HL-60 (cell line): ENCODE results near the gene TREM2.
A peak's percentile ranks its signal among the peaks of the same experiment; 100 is the strongest.

Source experiments
- DNase-seq, 2 experiments: peaks; one replicate each; pipeline ENCODE4 v3.0.0-alpha.2; 2010 to 2020; ENCODE audit warnings: low read depth in 1 of 2, low spot score in 1 of 2
- H3K27ac ChIP-seq: fragments of 250-450 bp; sonication (Bioruptor Pico); replicated peaks from 2 replicates; pipeline ENCODE4 v1.5.1; 2020; ENCODE audit warnings: mild to moderate bottlenecking, moderate library complexity
- H3K27me3 ChIP-seq: fragments of 250-450 bp; sonication (Bioruptor Pico); 2 replicates; pipeline ENCODE4 v1.5.1; 2021; ENCODE audit warnings: mild to moderate bottlenecking, moderate library complexity; ENCODE audit not compliant: insufficient read depth, poor library complexity, severe bottlenecking
- H3K4me3 ChIP-seq: replicated peaks from 2 replicates; pipeline ENCODE4 v1.5.1; 2011; ENCODE audit warnings: mild to moderate bottlenecking, control low read depth, low read length; ENCODE audit not compliant: insufficient read depth
- GABPA ChIP-seq: IDR thresholded peaks from 2 replicates; pipeline ENCODE4 v1.6.1; 2012; ENCODE audit warnings: low read depth
- POLR2AphosphoS5 ChIP-seq: IDR thresholded peaks from 2 replicates; pipeline ENCODE4 v1.6.1; 2012; ENCODE audit warnings: low read depth
- SPI1 ChIP-seq: IDR thresholded peaks from 2 replicates; pipeline ENCODE4 v1.6.1; 2012; ENCODE audit warnings: low read depth, mild to moderate bottlenecking, borderline replicate concordance
- TF ChIP-seq, protein P1 (sequence below): IDR thresholded peaks from one replicate; pipeline ENCODE4 v1.5.1; 2011; ENCODE audit warnings: low read length, control low read depth, inconsistent platforms; ENCODE audit not compliant: insufficient read depth
- TF ChIP-seq, protein P2 (sequence below): IDR thresholded peaks from 2 replicates; pipeline ENCODE4 v1.6.1; 2012; ENCODE audit warnings: low read depth; ENCODE audit not compliant: insufficient replicate concordance

Gene TREM2

DNA sequence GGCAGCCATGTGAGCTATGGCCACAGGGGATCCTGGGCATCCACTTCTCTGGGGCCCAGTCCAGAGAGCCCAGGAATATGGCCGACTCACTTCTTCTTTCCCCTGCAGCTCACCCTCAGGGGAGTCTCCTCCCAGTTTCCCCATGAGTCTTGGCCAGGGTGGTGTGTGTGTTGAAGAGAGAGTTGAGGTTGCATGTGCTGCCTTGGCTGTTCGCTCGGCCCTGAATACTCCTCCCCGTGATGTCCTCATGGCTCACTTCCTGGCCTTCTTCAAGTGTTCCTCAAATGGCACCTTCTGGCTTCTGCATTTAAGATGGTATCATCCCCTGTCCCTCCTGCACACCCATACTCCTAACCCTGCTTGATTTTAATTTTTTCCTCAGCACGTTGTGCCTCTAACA, 5.6 kb downstream of the TREM2 start:
- peak; percentile 21 to 89 for DNase-seq
- TF ChIP-seq, protein P1, sequence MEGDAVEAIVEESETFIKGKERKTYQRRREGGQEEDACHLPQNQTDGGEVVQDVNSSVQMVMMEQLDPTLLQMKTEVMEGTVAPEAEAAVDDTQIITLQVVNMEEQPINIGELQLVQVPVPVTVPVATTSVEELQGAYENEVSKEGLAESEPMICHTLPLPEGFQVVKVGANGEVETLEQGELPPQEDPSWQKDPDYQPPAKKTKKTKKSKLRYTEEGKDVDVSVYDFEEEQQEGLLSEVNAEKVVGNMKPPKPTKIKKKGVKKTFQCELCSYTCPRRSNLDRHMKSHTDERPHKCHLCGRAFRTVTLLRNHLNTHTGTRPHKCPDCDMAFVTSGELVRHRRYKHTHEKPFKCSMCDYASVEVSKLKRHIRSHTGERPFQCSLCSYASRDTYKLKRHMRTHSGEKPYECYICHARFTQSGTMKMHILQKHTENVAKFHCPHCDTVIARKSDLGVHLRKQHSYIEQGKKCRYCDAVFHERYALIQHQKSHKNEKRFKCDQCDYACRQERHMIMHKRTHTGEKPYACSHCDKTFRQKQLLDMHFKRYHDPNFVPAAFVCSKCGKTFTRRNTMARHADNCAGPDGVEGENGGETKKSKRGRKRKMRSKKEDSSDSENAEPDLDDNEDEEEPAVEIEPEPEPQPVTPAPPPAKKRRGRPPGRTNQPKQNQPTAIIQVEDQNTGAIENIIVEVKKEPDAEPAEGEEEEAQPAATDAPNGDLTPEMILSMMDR = no peak
- TF ChIP-seq GABPA (no peak), SPI1 (peak; percentile 74; the same call in 1 of the 2 replicates), POLR2AphosphoS5 (no peak)
- Histone ChIP-seq H3K27me3 (no peaks in the 10 kb centered on the region), H3K27ac (peak overlapping the region; percentile 54), H3K4me3 (no peak overlapping the region)

DNA sequence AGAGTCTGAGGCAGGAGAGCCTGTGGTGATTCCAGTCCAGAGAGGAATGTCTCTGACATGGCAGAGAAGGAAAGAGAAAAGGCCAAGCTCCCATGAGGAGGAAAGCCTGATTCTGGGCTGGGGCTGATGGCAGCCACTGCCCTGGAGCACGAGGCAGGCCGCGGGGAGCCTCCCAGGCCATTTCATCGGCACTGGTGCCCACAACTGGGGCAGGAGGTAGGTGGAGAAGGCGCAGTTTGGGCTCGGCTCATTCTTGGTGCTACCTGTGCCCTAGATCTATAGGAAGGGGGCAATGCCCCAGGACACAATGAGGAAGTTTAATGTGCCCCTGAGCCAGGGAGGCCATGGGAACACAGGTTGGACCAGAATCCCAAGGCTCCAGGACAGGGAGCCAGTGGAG, 6.1 kb downstream of the TREM2 start:
- no peak overlapping the region for H3K4me3 ChIP-seq
- no peaks in the 10 kb centered on the region for H3K27me3 ChIP-seq
- TF ChIP-seq, protein P1 = no peak
- no peak for TF ChIP-seq POLR2AphosphoS5
- TF ChIP-seq, protein P2, sequence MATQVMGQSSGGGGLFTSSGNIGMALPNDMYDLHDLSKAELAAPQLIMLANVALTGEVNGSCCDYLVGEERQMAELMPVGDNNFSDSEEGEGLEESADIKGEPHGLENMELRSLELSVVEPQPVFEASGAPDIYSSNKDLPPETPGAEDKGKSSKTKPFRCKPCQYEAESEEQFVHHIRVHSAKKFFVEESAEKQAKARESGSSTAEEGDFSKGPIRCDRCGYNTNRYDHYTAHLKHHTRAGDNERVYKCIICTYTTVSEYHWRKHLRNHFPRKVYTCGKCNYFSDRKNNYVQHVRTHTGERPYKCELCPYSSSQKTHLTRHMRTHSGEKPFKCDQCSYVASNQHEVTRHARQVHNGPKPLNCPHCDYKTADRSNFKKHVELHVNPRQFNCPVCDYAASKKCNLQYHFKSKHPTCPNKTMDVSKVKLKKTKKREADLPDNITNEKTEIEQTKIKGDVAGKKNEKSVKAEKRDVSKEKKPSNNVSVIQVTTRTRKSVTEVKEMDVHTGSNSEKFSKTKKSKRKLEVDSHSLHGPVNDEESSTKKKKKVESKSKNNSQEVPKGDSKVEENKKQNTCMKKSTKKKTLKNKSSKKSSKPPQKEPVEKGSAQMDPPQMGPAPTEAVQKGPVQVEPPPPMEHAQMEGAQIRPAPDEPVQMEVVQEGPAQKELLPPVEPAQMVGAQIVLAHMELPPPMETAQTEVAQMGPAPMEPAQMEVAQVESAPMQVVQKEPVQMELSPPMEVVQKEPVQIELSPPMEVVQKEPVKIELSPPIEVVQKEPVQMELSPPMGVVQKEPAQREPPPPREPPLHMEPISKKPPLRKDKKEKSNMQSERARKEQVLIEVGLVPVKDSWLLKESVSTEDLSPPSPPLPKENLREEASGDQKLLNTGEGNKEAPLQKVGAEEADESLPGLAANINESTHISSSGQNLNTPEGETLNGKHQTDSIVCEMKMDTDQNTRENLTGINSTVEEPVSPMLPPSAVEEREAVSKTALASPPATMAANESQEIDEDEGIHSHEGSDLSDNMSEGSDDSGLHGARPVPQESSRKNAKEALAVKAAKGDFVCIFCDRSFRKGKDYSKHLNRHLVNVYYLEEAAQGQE = no peak
- TF ChIP-seq GABPA = no peak
- TF ChIP-seq SPI1 = no peak
- peak overlapping the region; percentile 54 for H3K27ac ChIP-seq
- DNase-seq = no peak

DNA sequence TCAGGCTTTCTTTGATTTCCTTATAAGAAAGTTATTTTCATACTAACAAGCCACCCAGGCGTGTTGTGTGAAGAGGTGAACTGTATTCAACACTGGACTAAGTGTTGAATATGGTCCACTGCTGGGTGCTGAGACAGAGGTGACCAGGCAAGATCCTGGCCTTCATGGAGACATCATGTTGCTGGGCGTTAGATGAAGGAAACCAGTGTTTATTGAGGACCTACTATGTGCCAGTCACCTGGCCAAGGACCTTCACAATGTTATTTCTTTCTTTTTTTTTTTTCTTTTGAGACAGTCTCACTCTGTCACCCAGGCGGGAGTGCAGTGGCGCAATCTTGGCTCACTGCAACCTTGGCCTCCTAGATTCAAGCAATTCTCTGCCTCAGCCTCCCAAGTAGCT, 6.9 kb downstream of the TREM2 start:
- H3K4me3 ChIP-seq = no peak overlapping the region
- TF ChIP-seq GABPA (no peak), POLR2AphosphoS5 (no peak), SPI1 (no peak)
- TF ChIP-seq, protein P1 = no peak
- TF ChIP-seq, protein P2 = no peak
- H3K27me3 ChIP-seq = no peaks in the 10 kb centered on the region
- no peak overlapping the region for H3K27ac ChIP-seq
- DNase-seq = no peak

DNA sequence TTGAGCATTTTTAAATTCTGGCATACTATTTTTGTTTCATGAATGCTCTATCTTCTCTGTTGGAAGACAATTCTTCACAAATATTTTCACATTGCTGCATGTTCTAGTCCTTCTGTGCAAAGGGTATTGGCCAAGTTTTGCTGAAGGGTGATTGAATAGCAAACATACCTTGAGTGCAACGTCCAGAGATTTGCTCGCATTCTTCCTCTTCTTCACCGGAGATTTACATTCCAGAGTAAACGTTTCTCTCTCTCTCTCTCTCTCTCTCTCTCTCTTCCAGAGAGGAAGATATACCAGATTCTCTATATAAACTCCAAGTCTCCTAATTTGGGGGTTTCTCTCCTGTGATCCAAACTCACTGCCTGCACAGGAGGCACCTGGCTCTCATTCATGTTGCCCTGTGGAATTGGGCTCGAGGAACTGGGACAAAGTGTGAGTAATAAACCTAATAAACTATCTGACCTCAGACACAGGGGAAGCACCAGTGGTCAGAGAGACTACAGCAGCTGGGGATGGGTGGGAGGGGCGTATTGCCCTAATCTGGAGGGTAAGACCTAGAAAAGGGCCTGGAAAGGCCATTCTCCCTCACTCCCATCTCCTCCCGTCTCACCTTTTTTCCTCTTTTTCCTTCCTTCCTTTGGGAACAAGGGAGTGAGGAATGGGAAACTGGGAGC, 7.6 kb downstream of the TREM2 start:
- TF ChIP-seq POLR2AphosphoS5 = no peak
- TF ChIP-seq, protein P2 = no peak
- no peak for TF ChIP-seq GABPA
- TF ChIP-seq, protein P1 = no peak
- no peak for TF ChIP-seq SPI1
- no peak overlapping the region for H3K27ac ChIP-seq

More for the DNA sequence above, 7.6 kb downstream of the TREM2 start:
- no peak for DNase-seq
- no peaks in the 10 kb centered on the region for H3K27me3 ChIP-seq
- H3K4me3 ChIP-seq = no peak overlapping the region
